ENCODE measurements around the gene CERS1. TPM values are rescaled to one million over a fixed set of nuclear protein-coding genes. Genes with fewer than 3 reads are reported as not detected.

Gene CERS1
- total and polyA plus RNA-seq, 4 donors = 0.28 TPM; not detected in 3

GRCh38 chr19:18886972-18887371 lies 9.0 kb downstream of the CERS1 start:
- Histone ChIP-seq H3K27ac (ENCODE audit: low read depth in 1 of 2, low read length in 2 of 2) (no peak overlapping the region), H3K27me3 (ENCODE audit: control insufficient read depth in 4 of 4, insufficient read depth in 4 of 4, low read length in 3 of 4) (no peaks in the 10 kb centered on the region), H3K9me3 (ENCODE audit: control insufficient read depth in 4 of 4, low read length in 3 of 4) (no peaks in the 10 kb centered on the region), H3K4me3 (ENCODE audit: low read depth in 1 of 3, low read length in 3 of 3) (no peak overlapping the region), H3K9ac (ENCODE audit: low read depth in 1 of 2, low read length in 2 of 2) (no peak overlapping the region), H3K36me3 (ENCODE audit: control insufficient read depth in 4 of 4, insufficient read depth in 3 of 4, low read depth in 1 of 4, low read length in 3 of 4) (no peaks in the 10 kb centered on the region), H3K4me1 (ENCODE audit: control insufficient read depth in 4 of 4, insufficient read depth in 4 of 4, low read length in 3 of 4) (no peaks in the 10 kb centered on the region)
- no peak for DNase-seq (ENCODE audit: low spot score)
- TF ChIP-seq FOXA1 (IDR thresholded peaks at IDR 0.05) = no peak
- TF ChIP-seq JUND (IDR thresholded peaks at IDR 0.05) = no peak
- WGBS = 77% methylated on average over 4 of the region's 4 CpGs

- Histone ChIP-seq H3K4me1 (ENCODE audit: control insufficient read depth in 4 of 4, insufficient read depth in 4 of 4, low read length in 3 of 4) (no peaks in the 10 kb centered on the region), H3K9me3 (ENCODE audit: control insufficient read depth in 4 of 4, low read length in 3 of 4) (no peaks in the 10 kb centered on the region), H3K27me3 (ENCODE audit: control insufficient read depth in 4 of 4, insufficient read depth in 4 of 4, low read length in 3 of 4) (no peaks in the 10 kb centered on the region), H3K9ac (ENCODE audit: low read depth in 1 of 2, low read length in 2 of 2) (no peak overlapping the region), H3K36me3 (ENCODE audit: control insufficient read depth in 4 of 4, insufficient read depth in 3 of 4, low read depth in 1 of 4, low read length in 3 of 4) (no peaks in the 10 kb centered on the region), H3K4me3 (ENCODE audit: low read depth in 1 of 3, low read length in 3 of 3) (no peak overlapping the region), H3K27ac (ENCODE audit: low read depth in 1 of 2, low read length in 2 of 2) (no peak overlapping the region)
- DNase-seq (ENCODE audit: low spot score) = no peak
- WGBS = 83% methylated on average over 30 of the region's 30 CpGs
- no peak for TF ChIP-seq SP1 (IDR thresholded peaks at IDR 0.05)
- no peak for TF ChIP-seq RXRA (IDR thresholded peaks at IDR 0.05)
- TF ChIP-seq ATF3 (IDR thresholded peaks at IDR 0.05) = no peak
- TF ChIP-seq TAF1 (conservative IDR thresholded peaks at IDR 0.05) = no peak
- no peak for TF ChIP-seq FOXA2 (IDR thresholded peaks at IDR 0.05)
- TF ChIP-seq HNF4G (IDR thresholded peaks at IDR 0.05) = no peak
- no peak for TF ChIP-seq RAD21 (IDR thresholded peaks at IDR 0.05)
- TF ChIP-seq NR2F2 (IDR thresholded peaks at IDR 0.05) = no peak
- TF ChIP-seq EGR1 (IDR thresholded peaks at IDR 0.05; ENCODE audit: low read depth in 2 of 2) = no peak
These were observed 12.2 kb downstream of the CERS1 start for GRCh38 chr19:18883526-18884304.

- TF ChIP-seq ATF3 (IDR thresholded peaks at IDR 0.05) (no peak), HNF4G (IDR thresholded peaks at IDR 0.05) (no peak), ZBTB33 (IDR thresholded peaks at IDR 0.05) (no peak), TAF1 (conservative IDR thresholded peaks at IDR 0.05) (no peak), SP1 (IDR thresholded peaks at IDR 0.05) (no peak), JUND (IDR thresholded peaks at IDR 0.05) (no peak), HNF4A (conservative IDR thresholded peaks at IDR 0.05) (no peak), RXRA (IDR thresholded peaks at IDR 0.05) (no peak), NR2F2 (IDR thresholded peaks at IDR 0.05) (no peak), MAX (IDR thresholded peaks at IDR 0.05) (no peak), FOXA2 (IDR thresholded peaks at IDR 0.05) (no peak), GABPA (IDR thresholded peaks at IDR 0.05 in 1 of 2, conservative IDR thresholded peaks at IDR 0.05 in 1 of 2) (no peak), REST (IDR thresholded peaks at IDR 0.05) (no peak), FOXA1 (IDR thresholded peaks at IDR 0.05) (no peak), CTCF (IDR thresholded peaks at IDR 0.05; ENCODE audit: low read depth, low read length, missing input control) (no peak), EGR1 (IDR thresholded peaks at IDR 0.05; ENCODE audit: low read depth in 2 of 2) (no peak), YY1 (IDR thresholded peaks at IDR 0.05) (no peak), RAD21 (IDR thresholded peaks at IDR 0.05) (no peak)
- H3K9me3 ChIP-seq (ENCODE audit: control insufficient read depth in 4 of 4, low read length in 3 of 4) = peaks cover 0 to 3% (median 0%) of the 10 kb centered on the region in 4 donors
- no peaks in the 10 kb centered on the region for H3K27me3 ChIP-seq (ENCODE audit: control insufficient read depth in 4 of 4, insufficient read depth in 4 of 4, low read length in 3 of 4)
- no peak overlapping the region for H3K9ac ChIP-seq (ENCODE audit: low read depth in 1 of 2, low read length in 2 of 2)
- H3K4me3 ChIP-seq (ENCODE audit: low read depth in 1 of 3, low read length in 3 of 3) = no peak overlapping the region
- no peaks in the 10 kb centered on the region for H3K36me3 ChIP-seq (ENCODE audit: control insufficient read depth in 4 of 4, insufficient read depth in 3 of 4, low read depth in 1 of 4, low read length in 3 of 4)
- no peaks in the 10 kb centered on the region for H3K4me1 ChIP-seq (ENCODE audit: control insufficient read depth in 4 of 4, insufficient read depth in 4 of 4, low read length in 3 of 4)
- WGBS = 93% methylated on average over 7 of the region's 7 CpGs
- H3K27ac ChIP-seq (ENCODE audit: low read depth in 1 of 2, low read length in 2 of 2) = no peak overlapping the region
- no peak for DNase-seq (ENCODE audit: low spot score)
These were observed 14.5 kb downstream of the CERS1 start for GRCh38 chr19:18881491-18881890.
